ENCODE results near the gene SNX22.

DNA sequence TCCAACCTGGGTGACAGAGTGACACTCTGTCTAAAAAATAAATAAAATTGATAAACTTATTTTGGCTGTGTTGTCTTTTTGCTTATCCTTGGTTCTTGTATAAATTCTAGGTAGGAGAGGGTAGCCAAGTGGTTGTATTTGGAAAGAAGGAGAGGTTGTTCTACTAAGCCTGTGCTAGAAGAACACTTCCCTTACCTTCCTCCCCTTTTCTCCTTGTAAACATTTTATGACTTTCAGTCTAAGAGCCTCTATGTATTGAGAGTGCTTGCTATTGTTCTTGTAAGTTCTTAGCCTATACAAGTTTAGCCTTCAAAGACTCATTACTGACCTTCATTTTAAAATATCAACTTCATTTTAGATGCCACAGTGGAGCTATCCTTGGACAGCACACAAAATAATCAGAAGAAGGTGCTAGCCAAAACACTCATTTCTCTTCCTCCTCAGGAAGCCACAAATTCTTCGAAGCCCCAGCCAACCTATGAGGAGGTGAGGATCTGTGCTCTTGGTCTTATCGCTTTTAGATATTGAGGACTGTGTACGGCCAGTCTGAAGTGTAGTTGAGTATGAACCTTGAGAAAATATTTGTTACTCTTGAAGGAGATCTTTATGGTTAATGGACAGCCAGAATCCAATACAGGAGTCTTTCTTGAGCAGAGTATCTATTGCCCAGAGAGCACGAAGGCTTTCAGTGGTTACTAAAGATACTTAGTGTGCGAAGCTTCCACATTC is 33.6 kb upstream of the SNX22 start:
- TF ChIP-seq, protein P1, sequence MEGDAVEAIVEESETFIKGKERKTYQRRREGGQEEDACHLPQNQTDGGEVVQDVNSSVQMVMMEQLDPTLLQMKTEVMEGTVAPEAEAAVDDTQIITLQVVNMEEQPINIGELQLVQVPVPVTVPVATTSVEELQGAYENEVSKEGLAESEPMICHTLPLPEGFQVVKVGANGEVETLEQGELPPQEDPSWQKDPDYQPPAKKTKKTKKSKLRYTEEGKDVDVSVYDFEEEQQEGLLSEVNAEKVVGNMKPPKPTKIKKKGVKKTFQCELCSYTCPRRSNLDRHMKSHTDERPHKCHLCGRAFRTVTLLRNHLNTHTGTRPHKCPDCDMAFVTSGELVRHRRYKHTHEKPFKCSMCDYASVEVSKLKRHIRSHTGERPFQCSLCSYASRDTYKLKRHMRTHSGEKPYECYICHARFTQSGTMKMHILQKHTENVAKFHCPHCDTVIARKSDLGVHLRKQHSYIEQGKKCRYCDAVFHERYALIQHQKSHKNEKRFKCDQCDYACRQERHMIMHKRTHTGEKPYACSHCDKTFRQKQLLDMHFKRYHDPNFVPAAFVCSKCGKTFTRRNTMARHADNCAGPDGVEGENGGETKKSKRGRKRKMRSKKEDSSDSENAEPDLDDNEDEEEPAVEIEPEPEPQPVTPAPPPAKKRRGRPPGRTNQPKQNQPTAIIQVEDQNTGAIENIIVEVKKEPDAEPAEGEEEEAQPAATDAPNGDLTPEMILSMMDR (IDR thresholded peaks at IDR 0.05), result no peak
- no peak for TF ChIP-seq POLR2AphosphoS5 (IDR thresholded peaks at IDR 0.05)
